H9 (cell line): ENCODE measurements around the gene PDIA6. TPM values are rescaled to one million over a fixed set of nuclear protein-coding genes. Genes with fewer than 3 reads are reported as not detected.

Source experiments
- DNase-seq: peaks from one replicate; pipeline ENCODE4 v3.0.0-alpha.2; 2017
- H2AFZ ChIP-seq: one replicate; pipeline ENCODE4 v1.6.1; 2013; ENCODE audit warnings: mild to moderate bottlenecking, low read length, control low read depth, moderate library complexity
- H2AK5ac ChIP-seq: 2 replicates; pipeline ENCODE4 v1.6.1; 2013; ENCODE audit warnings: low read length, control low read depth, mixed read lengths; ENCODE audit not compliant: insufficient read length
- H2BK120ac ChIP-seq: one replicate; pipeline ENCODE4 v1.6.1; 2013; ENCODE audit warnings: low read depth, mild to moderate bottlenecking, low read length, control low read depth, inconsistent platforms; ENCODE audit not compliant: poor library complexity, severe bottlenecking
- H2BK12ac ChIP-seq: 2 replicates; pipeline ENCODE4 v1.6.1; 2013; ENCODE audit warnings: low read length, control low read depth, mixed read lengths, low read depth; ENCODE audit not compliant: insufficient read length
- H2BK15ac ChIP-seq: 2 replicates; pipeline ENCODE4 v1.6.1; 2013; ENCODE audit warnings: low read depth, low read length, control low read depth
- H2BK20ac ChIP-seq: one replicate; pipeline ENCODE4 v1.6.1; 2013; ENCODE audit warnings: low read depth, mild to moderate bottlenecking, low read length, control low read depth, inconsistent platforms; ENCODE audit not compliant: poor library complexity, severe bottlenecking
- H2BK5ac ChIP-seq: 2 replicates; pipeline ENCODE4 v1.6.1; 2013; ENCODE audit warnings: low read length, control low read depth, mixed read lengths; ENCODE audit not compliant: insufficient read length
- H3K14ac ChIP-seq: 2 replicates; pipeline ENCODE4 v1.6.1; 2013; ENCODE audit warnings: low read length, control low read depth; ENCODE audit not compliant: insufficient read depth
- H3K18ac ChIP-seq: 2 replicates; pipeline ENCODE4 v1.6.1; 2013; ENCODE audit warnings: low read depth, mild to moderate bottlenecking, mixed read lengths, low read length, control low read depth; ENCODE audit not compliant: insufficient read length
- H3K23ac ChIP-seq: 2 replicates; pipeline ENCODE4 v1.6.1; 2013; ENCODE audit warnings: low read length, control low read depth, mixed read lengths, low read depth; ENCODE audit not compliant: insufficient read length
- H3K23me2 ChIP-seq: 2 replicates; pipeline ENCODE4 v1.6.1; 2013; ENCODE audit warnings: low read depth, mild to moderate bottlenecking, mixed read lengths, low read length, control low read depth; ENCODE audit not compliant: insufficient read length, poor library complexity, severe bottlenecking
- H3K27ac ChIP-seq: 2 replicates; pipeline ENCODE4 v1.5.1; 2013; ENCODE audit warnings: low read length, control low read depth, mixed read lengths, low read depth; ENCODE audit not compliant: insufficient read length
- H3K27me3 ChIP-seq: 2 replicates; pipeline ENCODE4 v1.6.1; 2013; ENCODE audit warnings: low read length, control low read depth, inconsistent platforms; ENCODE audit not compliant: insufficient read depth
- H3K4ac ChIP-seq: 2 replicates; pipeline ENCODE4 v1.6.1; 2013; ENCODE audit warnings: low read depth, mild to moderate bottlenecking, control low read depth, inconsistent platforms, low read length, moderate library complexity
- H3K4me1 ChIP-seq: 2 replicates; pipeline ENCODE4 v1.6.1; 2013; ENCODE audit warnings: low read length, control low read depth, inconsistent platforms; ENCODE audit not compliant: insufficient read depth
- H3K4me2 ChIP-seq: 2 replicates; pipeline ENCODE4 v1.6.1; 2013; ENCODE audit warnings: low read length, control low read depth, mixed read lengths; ENCODE audit not compliant: insufficient read length, insufficient read depth
- H3K56ac ChIP-seq: 2 replicates; pipeline ENCODE4 v1.6.1; 2013; ENCODE audit warnings: low read depth, mild to moderate bottlenecking, mixed read lengths, low read length, control low read depth; ENCODE audit not compliant: insufficient read length
- H3K79me1 ChIP-seq: 2 replicates; pipeline ENCODE4 v1.6.1; 2013; ENCODE audit warnings: low read depth, mild to moderate bottlenecking, moderate library complexity, low read length, control low read depth, inconsistent platforms; ENCODE audit not compliant: insufficient read depth, poor library complexity, severe bottlenecking
- H3K79me2 ChIP-seq: 2 replicates; pipeline ENCODE4 v1.6.1; 2013; ENCODE audit warnings: low read length, control low read depth, inconsistent platforms; ENCODE audit not compliant: insufficient read depth
- H3K9ac ChIP-seq: 2 replicates; pipeline ENCODE4 v1.6.1; 2013; ENCODE audit warnings: low read length, control low read depth, mixed read lengths; ENCODE audit not compliant: insufficient read length; ENCODE audit errors: extremely low read depth
- H3K9me3 ChIP-seq: one replicate; pipeline ENCODE4 v1.6.1; 2013; ENCODE audit warnings: low read depth, low read length, inconsistent platforms; ENCODE audit not compliant: control insufficient read depth
- H3T11ph ChIP-seq: one replicate; pipeline ENCODE4 v1.6.1; 2013; ENCODE audit warnings: mild to moderate bottlenecking, low read length, control low read depth, inconsistent platforms
- H4K20me1 ChIP-seq: one replicate; pipeline ENCODE4 v1.6.1; 2013; ENCODE audit not compliant: control insufficient read depth, insufficient read length, insufficient read depth
- H4K5ac ChIP-seq: 2 replicates; pipeline ENCODE4 v1.6.1; 2013; ENCODE audit warnings: low read depth, mild to moderate bottlenecking, mixed read lengths, low read length, control low read depth; ENCODE audit not compliant: insufficient read length
- H4K8ac ChIP-seq: replicated peaks from 2 replicates; pipeline ENCODE4 v1.6.1; 2013; ENCODE audit warnings: low read length, control low read depth, mixed read lengths, low read depth; ENCODE audit not compliant: insufficient read length
- H4K91ac ChIP-seq: 2 replicates; pipeline ENCODE4 v1.6.1; 2013; ENCODE audit warnings: low read depth, mild to moderate bottlenecking, moderate library complexity, mixed read lengths, low read length, control low read depth; ENCODE audit not compliant: insufficient read length
- H3K27ac Mint-ChIP-seq, 3 experiments: 2 replicates in 2 of 3; 3 replicates in 1 of 3; pipeline ENCODE4 v1.8.0; 2020 to 2021; ENCODE audit warnings: mixed read lengths in 3 of 3, mild to moderate bottlenecking in 1 of 3, moderate library complexity in 1 of 3
- H3K27me3 Mint-ChIP-seq: 2 replicates; pipeline ENCODE4 v1.8.0; 2021; ENCODE audit warnings: low read depth, mild to moderate bottlenecking, moderate library complexity, mixed read lengths
- H3K36me3 Mint-ChIP-seq, 3 experiments: 2 replicates in 2 of 3; 3 replicates in 1 of 3; pipeline ENCODE4 v1.8.0; 2020 to 2021; ENCODE audit warnings: low read depth in 3 of 3, mixed read lengths in 3 of 3; ENCODE audit not compliant: insufficient read depth in 1 of 3
- H3K4me1 Mint-ChIP-seq, 2 experiments: 2 replicates each; pipeline ENCODE4 v1.8.0; 2020; ENCODE audit warnings: mixed read lengths in 2 of 2
- H3K4me3 Mint-ChIP-seq, 2 experiments: 2 replicates in 1 of 2; 3 replicates in 1 of 2; pipeline ENCODE4 v1.8.0; 2020 to 2021; ENCODE audit warnings: mild to moderate bottlenecking in 2 of 2, mixed read lengths in 2 of 2, moderate library complexity in 1 of 2
- H3K9me3 Mint-ChIP-seq, 2 experiments: 2 replicates in 1 of 2; 3 replicates in 1 of 2; pipeline ENCODE4 v1.8.0; 2020; ENCODE audit warnings: mild to moderate bottlenecking in 2 of 2, mixed read lengths in 2 of 2, moderate library complexity in 1 of 2
- CTCF ChIP-seq: fragments of 200-600 bp; sonication (generic); conservative IDR thresholded peaks from 3 replicates; pipeline ENCODE4 v1.8.0; 2021; ENCODE audit warnings: antibody characterized with exemption, mild to moderate bottlenecking
- WGBS: extraction: QIAGEN DNeasy Blood & Tissue Kit; methylation state at CpG from one replicate; pipeline ENCODE4 v1.1.7; 2013; ENCODE audit warnings: missing lambda C conversion rate, low lambda C conversion rate, mixed read lengths; ENCODE audit not compliant: insufficient read length; ENCODE audit errors: extremely low coverage; 5-methylcytosine and 5-hydroxymethylcytosine counted together
- total RNA-seq: library from RNA; stranded (reverse); gene quantifications from 2 replicates; pipeline ENCODE4 v1.2.1, GENCODE V29; 2021

Gene PDIA6
- total RNA-seq, 1 experiment from 2014 or later: 301 TPM

DNA sequence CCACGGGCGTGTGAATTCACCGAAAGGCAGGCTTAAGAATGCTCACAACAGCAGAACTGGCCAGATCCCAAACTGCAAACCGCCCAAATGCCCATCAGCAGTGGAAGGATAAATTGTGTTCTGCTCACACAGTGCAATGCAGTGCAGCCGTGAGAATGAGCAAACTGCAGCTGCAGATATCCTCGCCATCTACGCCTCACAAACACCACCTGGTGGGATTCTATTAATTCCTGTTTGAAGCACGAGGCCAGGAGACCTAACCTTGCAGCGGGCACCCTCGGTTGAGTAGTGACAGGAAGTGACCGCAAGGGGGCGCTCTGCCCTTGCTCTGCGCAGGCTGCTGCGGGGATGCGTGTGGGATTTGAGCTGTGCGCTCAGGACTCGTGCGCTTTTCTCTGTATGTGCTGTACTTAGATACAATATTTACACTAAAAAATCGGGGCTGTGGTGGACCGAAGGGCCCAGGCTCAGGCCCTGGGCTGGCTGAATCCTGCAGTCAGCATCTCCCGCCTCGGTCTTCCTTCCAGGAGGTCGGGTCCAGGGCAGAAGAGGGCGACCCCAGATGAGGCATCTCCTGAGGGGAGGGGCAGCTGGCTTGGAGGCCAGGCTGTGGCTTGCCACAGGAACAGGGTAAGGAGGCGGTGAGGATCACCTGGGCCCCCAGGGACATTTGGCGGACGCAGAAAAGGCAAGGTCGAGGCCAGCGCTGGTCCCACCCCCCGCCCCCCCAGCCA is 19.8 kb upstream of the PDIA6 start:
- Histone ChIP-seq H3K27ac (no peak overlapping the region), H3K23ac (no peak overlapping the region), H2BK15ac (no peak overlapping the region), H4K91ac (no peak overlapping the region), H4K20me1 (no peaks in the 10 kb centered on the region), H3K4ac (no peak overlapping the region), H3K79me2 (no peaks in the 10 kb centered on the region), H2AFZ (no peak overlapping the region), H3K56ac (no peak overlapping the region), H3K4me2 (peak overlapping the region; percentile 28), H2BK20ac (no peak overlapping the region), H3K79me1 (no peaks in the 10 kb centered on the region), H3K27me3 (no peaks in the 10 kb centered on the region), H3K18ac (no peak overlapping the region), H2BK12ac (no peak overlapping the region), H3K9ac (no peak overlapping the region), H3T11ph (no peak overlapping the region), H4K5ac (no peak overlapping the region), H3K4me1 (no peaks in the 10 kb centered on the region; the same call in 1 of the 2 replicates), H4K8ac (no peak overlapping the region), H3K14ac (no peak overlapping the region), H3K9me3 (no peaks in the 10 kb centered on the region), H2BK5ac (no peak overlapping the region), H2AK5ac (no peak overlapping the region), H2BK120ac (no peak overlapping the region), H3K23me2 (no peaks in the 10 kb centered on the region)
- H3K36me3 Mint-ChIP-seq: no peaks in the 10 kb centered on the region
- H3K4me3 Mint-ChIP-seq: peak overlapping the region; percentile 54 to 73
- H3K4me1 Mint-ChIP-seq: peaks cover 14 to 16% of the 10 kb centered on the region in 2 experiments
- no peak overlapping the region for H3K27ac Mint-ChIP-seq
- H3K27me3 Mint-ChIP-seq: peaks cover 38% of the 10 kb centered on the region
- DNase-seq: peak; percentile 93
- peak; percentile 100 for TF ChIP-seq CTCF
- WGBS: no CpG with 5 or more reads among the region's 30 CpGs
- H3K9me3 Mint-ChIP-seq: no peaks in the 10 kb centered on the region
